ENCODE results near the gene GNG2.

GNG2 gene

GRCh38 chr14:51856792-51857296, 3.6 kb upstream of the GNG2 start:
- no peak for FAIRE-seq

- FAIRE-seq = no peak
Observed at GRCh38 chr14:51859131-51859530, 1.3 kb upstream of the GNG2 start.

DNA sequence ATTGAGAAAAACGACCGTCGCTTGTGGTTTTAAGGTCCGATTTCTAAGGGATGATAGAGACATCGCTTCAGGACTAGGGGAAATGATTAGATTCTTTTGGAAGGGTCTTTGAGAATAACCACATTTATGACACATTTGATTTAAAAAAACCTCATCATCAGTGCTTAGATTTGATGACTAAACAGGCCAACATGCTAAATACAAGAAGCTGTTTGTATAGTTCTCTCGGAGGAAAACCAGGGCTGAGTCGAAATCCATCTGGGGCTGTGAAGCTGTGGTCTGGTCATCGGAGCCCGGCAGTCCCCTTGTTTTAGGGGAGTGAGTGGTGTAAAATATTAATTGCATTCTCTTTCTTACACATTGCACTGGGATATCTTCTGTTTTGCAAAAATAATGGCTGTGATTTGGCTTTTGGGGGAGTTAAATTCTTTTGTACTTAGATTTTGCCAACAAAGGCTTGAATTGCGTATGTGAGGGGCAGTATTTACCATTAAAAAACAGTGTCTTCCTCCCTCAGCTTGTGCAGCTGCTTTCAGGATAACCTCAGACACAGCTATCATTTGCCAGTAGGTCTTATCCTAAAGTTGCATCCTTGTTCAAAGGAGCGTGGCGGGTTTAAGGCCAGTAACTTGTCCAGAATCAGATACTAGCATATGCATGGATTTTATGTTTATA, 550 bp downstream of the GNG2 start:
- FAIRE-seq = no peak

DNA sequence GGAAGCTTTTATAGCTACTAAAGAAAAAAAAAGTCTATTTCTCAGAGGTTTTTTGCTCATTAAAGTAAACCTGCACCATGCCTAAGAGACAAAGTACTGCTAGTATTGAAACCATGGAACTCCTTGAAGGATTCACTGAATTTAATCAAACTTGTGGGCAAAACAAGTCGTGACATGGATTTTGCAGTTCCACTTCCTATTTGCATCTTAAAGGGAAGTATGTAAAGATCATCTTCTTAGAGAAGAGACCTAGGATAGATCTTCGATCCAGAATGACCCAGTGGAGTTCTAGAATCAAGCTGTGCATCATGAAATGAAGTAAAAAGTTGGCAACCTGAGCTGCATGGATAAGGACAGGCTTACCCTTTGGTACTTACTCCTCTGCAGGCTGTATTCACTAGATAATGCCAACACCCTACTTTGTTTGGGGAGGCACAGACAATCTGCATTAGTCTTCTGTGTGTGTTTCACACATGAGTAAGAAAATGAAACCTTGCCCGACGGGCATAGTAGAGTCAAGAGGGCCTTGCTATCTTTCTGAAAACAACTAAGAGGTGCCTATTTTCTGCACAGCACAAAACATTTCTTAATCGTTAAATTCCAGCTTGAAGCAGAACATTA, 1.9 kb downstream of the GNG2 start:
- FAIRE-seq = no peak

DNA sequence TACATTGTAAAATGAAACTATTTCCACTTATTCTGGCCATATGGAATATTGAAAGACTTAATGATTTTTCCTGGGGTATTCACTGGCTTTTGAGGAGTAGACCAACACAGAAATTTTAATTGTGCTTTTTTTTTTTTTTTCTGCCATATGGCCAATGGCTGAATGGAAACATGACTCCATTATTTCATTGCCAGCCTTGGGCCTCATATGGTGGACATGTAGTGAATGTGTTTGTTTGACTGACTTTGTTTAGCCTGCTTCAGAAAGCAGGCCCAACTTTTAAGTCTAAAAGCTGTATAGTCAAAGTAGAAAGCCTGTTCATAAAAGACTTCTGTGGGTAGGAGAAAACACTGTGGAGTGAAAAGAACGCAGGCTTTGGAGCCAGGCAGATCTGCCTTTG, 2.4 kb downstream of the GNG2 start:
- no peak for FAIRE-seq

DNA sequence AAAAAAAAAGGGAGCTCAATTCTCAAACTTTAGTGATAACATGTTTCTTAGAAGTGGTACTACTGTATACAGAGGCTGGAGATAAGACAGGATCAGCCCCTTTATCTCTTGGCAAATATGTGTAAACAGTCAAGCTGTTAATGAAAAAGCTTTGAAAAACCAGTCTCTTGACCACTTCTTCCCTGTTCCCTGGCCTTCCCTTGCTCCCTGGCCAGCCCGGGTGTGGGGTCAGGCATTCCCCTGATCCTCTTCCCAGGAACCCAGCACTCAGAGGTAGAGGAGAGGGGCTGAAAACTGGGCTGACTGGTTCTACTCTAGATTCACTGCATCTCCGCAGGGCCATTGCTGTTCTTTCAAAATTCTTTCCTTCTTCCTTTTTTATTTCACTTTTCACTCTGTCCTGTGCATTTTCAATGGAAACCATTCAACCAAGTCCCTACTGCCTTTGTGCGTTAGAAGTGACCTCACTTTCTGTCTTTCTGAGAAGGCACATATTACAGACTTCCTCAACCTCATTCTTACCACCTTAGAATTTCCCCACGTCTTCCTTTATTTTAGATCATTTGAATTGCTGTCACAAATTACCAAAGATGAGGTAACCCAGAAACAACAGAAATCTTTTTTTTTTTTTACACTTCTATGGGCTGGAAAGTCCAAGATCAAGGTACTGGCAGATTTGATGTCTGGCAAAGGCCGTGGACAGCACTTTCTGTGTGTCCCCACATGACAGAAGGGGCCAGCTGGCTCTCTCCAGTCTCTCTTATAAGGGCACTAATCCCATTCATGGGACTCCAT, 5.7 kb downstream of the GNG2 start:
- no peak for FAIRE-seq

DNA sequence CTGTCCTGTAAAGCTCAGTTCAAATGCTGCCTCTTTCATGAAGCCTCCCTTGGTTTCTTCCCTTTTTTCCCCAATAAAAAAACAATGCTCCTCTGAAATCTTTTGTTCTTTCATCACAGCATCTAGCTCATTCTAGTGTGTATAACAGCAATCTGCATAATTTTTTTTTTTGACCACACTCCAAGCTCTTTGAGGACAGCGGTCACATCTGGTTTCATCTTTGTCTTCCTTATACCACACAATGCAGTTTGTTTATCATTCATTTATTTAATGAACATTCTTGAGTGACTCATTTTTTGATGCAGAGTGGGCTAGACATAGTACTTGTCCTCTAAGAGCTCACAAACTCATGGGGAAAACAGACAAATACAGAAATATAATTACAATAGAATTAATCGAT, 7.3 kb downstream of the GNG2 start:
- no peak for FAIRE-seq

DNA sequence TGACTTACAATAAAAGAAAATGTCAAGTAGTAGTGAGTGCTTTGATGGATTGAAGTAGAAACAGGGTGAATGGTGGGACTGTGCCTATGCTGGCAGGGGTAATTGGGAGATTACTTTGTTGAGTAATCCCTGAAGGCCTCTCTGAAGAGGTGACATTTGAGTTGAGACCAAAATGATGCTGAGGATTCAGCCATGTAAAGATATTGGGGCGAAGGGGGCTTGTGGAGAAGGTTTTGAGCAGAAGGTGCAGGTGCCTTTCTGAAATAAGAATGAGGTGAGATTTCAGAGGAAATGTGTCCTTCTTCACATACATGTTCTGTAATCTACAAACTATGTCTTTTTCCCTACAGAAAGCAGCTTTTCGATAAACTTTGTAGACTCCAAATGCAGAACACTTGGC, 8.0 kb downstream of the GNG2 start:
- no peak for FAIRE-seq

- FAIRE-seq = no peak
Observed at GRCh38 chr14:51869411-51870100, 9.1 kb downstream of the GNG2 start.

DNA sequence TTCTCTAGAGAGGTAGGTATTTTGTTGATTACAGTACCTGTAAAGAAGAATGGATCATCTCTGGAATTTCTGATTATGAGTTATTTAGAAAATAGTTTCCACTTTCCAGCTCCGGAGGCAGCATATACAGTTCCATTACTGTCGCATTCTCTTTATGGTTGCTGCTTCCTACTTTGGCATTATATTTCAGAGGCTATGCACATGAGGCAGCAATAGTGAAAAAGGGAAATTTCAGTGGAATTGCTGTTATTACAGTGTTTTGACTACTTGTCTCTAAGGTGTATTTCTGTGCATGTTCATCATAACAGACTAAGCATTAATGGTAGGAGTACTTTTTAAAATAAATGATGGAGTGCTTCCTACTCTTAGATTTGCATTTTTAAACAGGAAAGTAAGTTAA, 10.2 kb downstream of the GNG2 start:
- FAIRE-seq = no peak

DNA sequence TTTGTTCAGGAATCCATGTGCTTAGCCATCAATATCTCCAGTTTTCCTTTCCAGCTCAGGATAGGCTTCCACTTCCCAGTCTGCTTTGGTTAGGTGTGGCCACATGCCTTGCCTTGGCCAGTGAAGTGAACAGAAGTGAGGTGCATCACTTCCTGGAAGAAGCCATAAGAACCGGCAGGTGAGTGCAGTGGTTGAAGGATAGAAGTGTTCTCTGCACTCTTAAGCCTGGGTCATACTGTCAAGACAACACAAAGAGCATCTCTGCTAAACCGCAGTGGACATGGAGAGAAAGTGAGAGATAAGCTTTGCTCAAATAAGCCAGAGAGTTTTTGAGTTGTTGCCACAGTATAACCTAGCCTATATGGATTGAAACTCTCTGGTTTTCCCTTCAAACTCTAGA, 11.4 kb downstream of the GNG2 start:
- no peak for FAIRE-seq

DNA sequence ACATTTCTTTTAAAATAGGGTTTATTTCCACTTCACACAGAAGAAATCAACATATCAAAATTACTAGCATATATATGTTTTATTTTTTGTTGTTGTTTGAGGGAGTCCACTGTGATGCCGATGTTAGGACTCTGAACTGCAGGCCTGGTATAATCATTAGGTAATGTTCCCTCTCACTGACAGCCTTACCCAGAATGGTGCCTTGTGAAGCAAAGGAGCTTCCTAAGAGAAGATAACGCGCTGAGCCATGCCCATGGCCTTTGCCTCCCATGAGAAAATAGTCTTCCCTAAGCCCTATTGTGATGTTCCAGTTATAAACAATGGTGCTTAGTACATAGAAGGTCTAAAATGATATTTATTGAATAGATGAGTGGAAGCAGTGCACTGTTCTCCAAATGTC, 12.0 kb downstream of the GNG2 start:
- no peak for FAIRE-seq

DNA sequence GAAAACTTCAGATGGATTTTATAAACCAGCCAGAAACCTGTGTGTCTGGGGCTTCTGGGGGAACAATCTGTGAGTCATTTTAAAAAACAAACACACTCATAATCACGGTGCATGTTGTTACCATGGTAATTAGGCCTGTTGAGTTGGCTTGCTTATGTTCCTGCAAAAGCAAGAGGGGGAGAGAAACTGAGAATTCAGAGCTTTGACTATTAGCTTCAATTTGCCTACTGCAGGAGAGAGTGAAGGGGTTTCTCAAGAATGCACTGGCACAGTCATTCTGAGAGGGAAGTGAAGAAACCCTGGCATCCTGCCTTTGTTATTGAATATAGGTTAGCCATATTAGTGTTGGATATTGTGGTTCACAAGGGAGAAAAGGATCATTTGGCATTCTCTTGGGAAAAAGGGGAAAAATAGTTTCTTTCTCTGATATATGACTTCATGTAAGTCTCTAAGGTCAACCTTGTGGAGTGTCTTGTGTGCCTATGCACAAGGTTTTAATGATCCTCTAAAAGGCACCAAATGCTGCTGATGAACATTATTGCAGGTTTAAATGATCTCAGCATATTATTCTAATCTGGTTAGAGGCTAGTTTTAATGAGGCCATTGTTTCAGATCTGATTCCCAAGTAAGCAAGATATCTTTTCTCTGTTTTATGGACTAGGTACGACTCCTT, 12.9 kb downstream of the GNG2 start:
- peak; percentile 59 for FAIRE-seq

DNA sequence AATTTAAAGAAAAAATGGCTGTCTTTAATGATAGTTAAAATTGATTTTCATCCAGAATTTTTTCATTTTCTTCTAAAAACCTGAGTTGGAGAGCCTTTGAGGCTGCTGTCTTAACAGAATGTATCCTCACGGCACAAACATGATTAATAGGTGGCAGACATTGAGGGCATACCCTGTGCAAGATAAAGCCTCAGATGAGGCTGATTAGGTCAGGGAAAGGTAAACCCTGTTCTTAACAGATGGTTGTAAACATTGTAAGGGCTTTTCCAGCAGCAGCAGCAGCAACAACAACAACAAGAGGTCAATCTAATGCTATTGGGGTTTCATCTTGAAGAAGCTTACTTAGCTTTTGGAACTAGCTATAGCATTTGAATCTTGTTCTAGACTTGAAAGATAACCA, 17.4 kb downstream of the GNG2 start:
- FAIRE-seq = no peak

DNA sequence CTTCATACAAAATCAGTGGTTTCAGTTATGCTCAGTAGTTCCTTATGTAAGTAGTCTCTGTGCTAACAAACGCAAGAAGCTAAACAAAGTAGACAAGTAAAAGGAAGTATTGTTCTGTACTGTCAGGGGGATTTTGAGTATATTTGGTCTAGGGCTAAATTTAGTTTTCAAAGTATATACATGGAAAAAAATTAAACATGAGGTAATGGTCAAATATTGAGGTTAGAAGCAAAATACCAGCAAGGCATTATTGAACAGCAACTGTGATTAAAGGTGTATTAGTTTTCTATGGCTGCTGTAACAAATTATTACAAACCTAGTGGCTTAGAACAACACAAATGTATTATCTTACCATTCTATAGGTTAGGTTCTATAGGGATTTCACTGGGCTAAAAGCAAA, 18.8 kb downstream of the GNG2 start:
- no peak for FAIRE-seq

- no peak for FAIRE-seq
Observed at GRCh38 chr14:51880835-51881580, 20.6 kb downstream of the GNG2 start.

GRCh38 chr14:51881636-51882035, 21.2 kb downstream of the GNG2 start:
- no peak for FAIRE-seq

GRCh38 chr14:51883232-51883631, 22.8 kb downstream of the GNG2 start:
- FAIRE-seq = no peak

GRCh38 chr14:51884086-51884927, 23.9 kb downstream of the GNG2 start:
- peak; percentile 91 for FAIRE-seq

DNA sequence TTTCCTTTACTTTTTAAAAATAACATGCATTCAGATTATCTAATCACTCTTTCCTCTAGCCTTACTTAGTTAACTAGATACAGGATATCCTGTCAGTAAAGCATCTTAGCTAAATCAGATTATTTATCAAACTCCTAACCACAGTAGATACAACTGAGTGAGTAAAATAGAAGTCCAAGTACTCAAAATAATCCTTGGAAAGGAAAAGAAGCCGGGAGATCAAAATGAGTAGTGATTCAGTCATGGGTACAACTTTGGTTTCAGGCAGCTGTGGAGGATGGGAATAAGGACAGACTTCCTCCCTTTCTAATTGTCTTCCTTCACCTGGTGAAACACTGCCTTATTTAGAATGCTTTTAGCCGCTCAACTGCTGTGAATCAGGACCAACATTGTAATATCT, 29.4 kb downstream of the GNG2 start:
- FAIRE-seq = no peak

DNA sequence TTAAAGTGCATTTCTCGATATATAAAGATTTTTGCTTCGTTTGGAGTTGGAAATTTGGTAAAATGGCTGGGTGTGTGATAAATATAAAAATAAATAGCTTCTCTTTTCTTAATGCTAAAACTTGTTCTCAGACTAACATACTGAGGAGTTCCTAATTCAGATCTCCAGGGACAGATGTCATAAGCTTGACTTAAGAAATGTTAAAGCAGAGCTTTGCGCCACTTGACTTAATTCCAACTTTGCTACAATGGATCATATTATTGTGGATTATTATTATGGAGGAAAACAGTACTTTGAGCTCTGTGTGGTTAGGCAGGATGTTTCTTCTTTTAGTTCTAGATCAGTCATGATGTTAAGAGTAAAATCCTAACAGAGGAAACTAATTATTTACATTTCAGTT, 33.8 kb downstream of the GNG2 start:
- no peak for FAIRE-seq
